IPS DF 4.7 (cell line): ENCODE measurements around the gene PDCD6IP.
"Not testable (repeated sequence)": the region's sequence is repeated elsewhere in the genome, so short reads cannot be mapped to it uniquely, and the experiment has no call there.

Source experiments
- DNase-seq: peaks from one replicate; pipeline ENCODE4 v3.0.0-alpha.2; 2013; ENCODE audit warnings: low spot score; ENCODE audit errors: extremely low read depth

PDCD6IP gene

GRCh38 chr3:33798418-33799201, at the start of gene PDCD6IP:
PDCD6IP (plus strand) TSS chr3:33798630; CDS start chr3:33798729, 99 bp downstream.
- peak; percentile 76 for DNase-seq

GRCh38 chr3:33749546-33750210, 48.8 kb upstream of the PDCD6IP start:
- no peak for DNase-seq

- DNase-seq = no peak
Observed at GRCh38 chr3:33750211-33750548, 48.2 kb upstream of the PDCD6IP start.

GRCh38 chr3:33751336-33751735, 47.1 kb upstream of the PDCD6IP start:
- DNase-seq = no peak

- not testable (repeated sequence) for DNase-seq
Observed at GRCh38 chr3:33754391-33754790, 44.0 kb upstream of the PDCD6IP start.

- no peak for DNase-seq
Observed at GRCh38 chr3:33758281-33758680, 40.1 kb upstream of the PDCD6IP start.

- DNase-seq = no peak
Observed at GRCh38 chr3:33758864-33759263, 39.6 kb upstream of the PDCD6IP start.

- DNase-seq = no peak
Observed at GRCh38 chr3:33768578-33769330, 29.7 kb upstream of the PDCD6IP start.

GRCh38 chr3:33773637-33774036, 24.8 kb upstream of the PDCD6IP start:
- no peak for DNase-seq

GRCh38 chr3:33775363-33775762, 23.1 kb upstream of the PDCD6IP start:
- DNase-seq = no peak

- no peak for DNase-seq
Observed at GRCh38 chr3:33777996-33778395, 20.4 kb upstream of the PDCD6IP start.

GRCh38 chr3:33779751-33780150, 18.7 kb upstream of the PDCD6IP start:
- no peak for DNase-seq

GRCh38 chr3:33781413-33781812, 17.0 kb upstream of the PDCD6IP start:
- DNase-seq = not testable (repeated sequence)

- no peak for DNase-seq
Observed at GRCh38 chr3:33786565-33787327, 11.7 kb upstream of the PDCD6IP start.

- DNase-seq = peak; percentile 72
Observed at GRCh38 chr3:33787328-33788009, 11.0 kb upstream of the PDCD6IP start.

- no peak for DNase-seq
Observed at GRCh38 chr3:33789183-33789954, 9.1 kb upstream of the PDCD6IP start.

GRCh38 chr3:33790091-33790490, 8.3 kb upstream of the PDCD6IP start:
- DNase-seq = no peak

- no peak for DNase-seq
Observed at GRCh38 chr3:33791477-33792166, 6.8 kb upstream of the PDCD6IP start.

GRCh38 chr3:33792167-33792892, 6.1 kb upstream of the PDCD6IP start:
- DNase-seq = no peak
